HepG2 (cell line): ENCODE results near the gene AKR1C2. TPM values are rescaled to one million over a fixed set of nuclear protein-coding genes. Genes with fewer than 3 reads are reported as not detected.

Experiments
- ATAC-seq: fragments of 200-7000 bp; cut with Tn5 transposase; 3 replicates; pipeline ENCODE4 v1.9.1; 2020; ENCODE audit warnings: mild to moderate bottlenecking, moderate library complexity
- BruUV-seq: library from RNA; stranded (reverse); fragments of 400-500 nt; replicated peaks from 2 replicates; lab custom pipeline; 2021; lab: Mats Ljungman, UMichigan
- CTCF ChIA-PET: fragments of 300-600 bp; formaldehyde crosslinking; extraction: SDS; loops from one replicate; lab custom pipeline; 2021; ENCODE audit warnings: low total read pairs, inconsistent platforms, low intra/inter-chr PET ratio; lab: Yijun Ruan, JAX
- POLR2A ChIA-PET: fragments of 350-600 bp; sonication (Branson Sonifier 250); formaldehyde crosslinking; loops from one replicate; lab custom pipeline; 2020; ENCODE audit warnings: antibody characterized with exemption, inconsistent platforms; lab: Yijun Ruan, JAX
- DNase-seq: peaks from one replicate; pipeline ENCODE4 v3.0.0-alpha.2; 2015; ENCODE audit warnings: low spot score
- FAIRE-seq: peaks from 3 replicates; lab custom pipeline; 2011; peaks lifted over from hg19 to GRCh38; lab: Jason Lieb, UNC
- H2AFZ ChIP-seq: one replicate; pipeline ENCODE4 v1.6.1; 2011; ENCODE audit warnings: low read length, inconsistent platforms
- H3K27ac ChIP-seq: fragments of 300-600 bp; 3 replicates; pipeline ENCODE4 v1.8.0; 2011; ENCODE audit warnings: mixed run types, mild to moderate bottlenecking, mixed read lengths, low read length, inconsistent platforms; ENCODE audit not compliant: insufficient read depth; ENCODE audit errors: extremely low read length
- H3K27me3 ChIP-seq, 2 experiments: fragments of 200-600 bp in 1 of 2; 2 replicates in 1 of 2; 3 replicates in 1 of 2; pipeline versions ENCODE4 v1.6.0 to v1.8.0; 2011; ENCODE audit warnings: low read length in 2 of 2, mild to moderate bottlenecking in 2 of 2, moderate library complexity in 2 of 2, inconsistent platforms in 1 of 2; ENCODE audit not compliant: insufficient read depth in 2 of 2, control insufficient read depth in 1 of 2
- H3K36me3 ChIP-seq, 2 experiments: fragments of 200-600 bp in 1 of 2; replicated peaks in 1 of 2; 2 replicates in 1 of 2; 3 replicates in 1 of 2; pipeline versions ENCODE4 v1.5.1 to v1.8.0; 2011; ENCODE audit warnings: low read length in 2 of 2, inconsistent platforms in 1 of 2; ENCODE audit not compliant: insufficient read depth in 2 of 2, control insufficient read depth in 1 of 2
- H3K4me1 ChIP-seq: 2 replicates; pipeline ENCODE4 v1.5.1; 2012; ENCODE audit warnings: low read length, inconsistent platforms; ENCODE audit not compliant: insufficient read depth
- H3K4me2 ChIP-seq: 2 replicates; pipeline ENCODE4 v1.6.0; 2011; ENCODE audit warnings: low read depth, low read length, inconsistent platforms
- H3K4me3 ChIP-seq, 3 experiments: fragments of 200-600 bp in 1 of 3; sonication (generic), shearing (Covaris generic) in 1 of 3; replicated peaks in 1 of 3; 2 replicates each; pipeline ENCODE4 v1.5.1; 2011 to 2016; ENCODE audit warnings: low read length in 3 of 3, inconsistent platforms in 2 of 3, low read depth in 2 of 3, mild to moderate bottlenecking in 2 of 3, control low read depth in 1 of 3, mixed read lengths in 1 of 3; ENCODE audit not compliant: insufficient read depth in 1 of 3
- H3K79me2 ChIP-seq: one replicate; pipeline ENCODE4 v1.6.1; 2011; ENCODE audit warnings: low read length, inconsistent platforms; ENCODE audit not compliant: insufficient read depth
- H3K9ac ChIP-seq: 2 replicates; pipeline ENCODE4 v1.6.0; 2011; ENCODE audit warnings: mild to moderate bottlenecking, low read depth, low read length, inconsistent platforms; ENCODE audit not compliant: insufficient read depth
- H3K9me3 ChIP-seq: 2 replicates; pipeline ENCODE4 v1.5.1; 2012; ENCODE audit warnings: mild to moderate bottlenecking, low read length
- H4K20me1 ChIP-seq: 2 replicates; pipeline ENCODE4 v1.6.0; 2011; ENCODE audit warnings: inconsistent platforms, mild to moderate bottlenecking, low read length, moderate library complexity; ENCODE audit not compliant: insufficient read depth
- AGO1 ChIP-seq: fragments of 200-400 bp; formaldehyde crosslinking; IDR thresholded peaks from 2 replicates; pipeline ENCODE4 v1.6.1; 2017; ENCODE audit warnings: mild to moderate bottlenecking, low read depth, low read length, moderate library complexity; ENCODE audit not compliant: poor library complexity, severe bottlenecking
- MAFG ChIP-seq: sonication (generic); formaldehyde crosslinking; IDR thresholded peaks from 2 replicates; pipeline ENCODE4 v1.5.1; 2020; ENCODE audit warnings: mild to moderate bottlenecking, missing genetic modification reagents
- NR1H2 ChIP-seq: sonication (generic); formaldehyde crosslinking; IDR thresholded peaks from 2 replicates; pipeline ENCODE4 v1.8.1; 2022; ENCODE audit warnings: low read depth, missing genetic modification reagents, borderline replicate concordance
- PRPF4 ChIP-seq: fragments of 200-400 bp; formaldehyde crosslinking; IDR thresholded peaks from 2 replicates; pipeline ENCODE4 v1.6.1; 2016; ENCODE audit warnings: low read length, low read depth; ENCODE audit not compliant: poor library complexity, severe bottlenecking
- ZFP37 ChIP-seq: sonication (generic); formaldehyde crosslinking; IDR thresholded peaks from 2 replicates; pipeline ENCODE4 v1.4.0; 2020; ENCODE audit warnings: missing genetic modification reagents, borderline replicate concordance
- ZFP62 ChIP-seq: sonication (generic); formaldehyde crosslinking; IDR thresholded peaks from 2 replicates; pipeline ENCODE4 v1.4.0; 2020; ENCODE audit warnings: missing genetic modification reagents
- ZNF160 ChIP-seq: sonication (generic); formaldehyde crosslinking; IDR thresholded peaks from 2 replicates; pipeline ENCODE4 v1.8.0; 2022; ENCODE audit warnings: mild to moderate bottlenecking, inconsistent platforms, missing genetic modification reagents
- ZNF180 ChIP-seq: sonication (generic); formaldehyde crosslinking; IDR thresholded peaks from 2 replicates; pipeline ENCODE4 v1.4.0; 2020; ENCODE audit warnings: low read depth, missing genetic modification reagents, borderline replicate concordance
- ZNF788 ChIP-seq: sonication (generic); formaldehyde crosslinking; IDR thresholded peaks from 2 replicates; pipeline ENCODE4 v1.5.0; 2020; ENCODE audit warnings: mild to moderate bottlenecking, missing genetic modification reagents, borderline replicate concordance
- WGBS: methylation state at CpG from one replicate; pipeline ENCODE4 v1.1.6; 2017; ENCODE audit warnings: low lambda C conversion rate; 5-methylcytosine and 5-hydroxymethylcytosine counted together
- in situ Hi-C: cut with HindIII; loops from 2 replicates; pipeline ENCODE4 v1.10.0; 2017; ENCODE audit warnings: low pct_unique_long_range_greater_than_20kb; ENCODE audit not compliant: extremely low pct_ligation_motif_present
- intact Hi-C: fragments of 100-400 bp; cut with micrococcal nuclease; formaldehyde crosslinking; loops from one replicate; pipeline ENCODE4 v1.10.0; 2022; ENCODE audit not compliant: unreplicated experiment
- polyA plus RNA-seq, 8 experiments: library from polyadenylated mRNA; depleted of rRNA in 3 of 8; stranded (reverse) in 7 of 8; unstranded in 1 of 8; fragments of >200 nt; fragmentation: Illumina TruSeq in 4 of 8; extraction: Trizol in 4 of 8; gene quantifications; 2 replicates each; pipeline versions ENCODE4 v1.2.1 to v1.2.3, GENCODE V29; 2011 to 2016; ENCODE audit warnings: low read depth in 4 of 8, missing spikeins in 1 of 8, mixed read lengths in 1 of 8; ENCODE audit not compliant: insufficient read depth in 1 of 8
- total RNA-seq, 5 experiments: library from RNA; depleted of rRNA; stranded (reverse); fragments of >200 nt; fragmentation: Illumina TruSeq; extraction: Trizol; gene quantifications; 2 replicates each; pipeline ENCODE4 v1.2.3, GENCODE V29; 2016; ENCODE audit warnings: low read depth in 1 of 5

AKR1C2 gene
- total and polyA plus RNA-seq, 2 of the 13 experiments (the other 11 are each of a cell fraction or from before 2014, with no cell fraction given): 140 to 900 TPM

- no peak overlapping the region for H2AFZ ChIP-seq
- intact Hi-C loops: no loop called here
- no peak overlapping the region for H3K4me2 ChIP-seq
- no peak overlapping the region for H3K27ac ChIP-seq
- POLR2A ChIA-PET: no interaction called here
- TF ChIP-seq ZFP62 (CRISPR knock-in tag) (no peak), MAFG (CRISPR knock-in tag) (no peak), AGO1 (no peak), ZNF180 (no peak), PRPF4 (no peak), ZNF788 (CRISPR knock-in tag) (no peak)
- H4K20me1 ChIP-seq: no peaks in the 10 kb centered on the region
- no peaks in the 10 kb centered on the region for H3K79me2 ChIP-seq
- no peak for FAIRE-seq
- BruUV-seq: no TSS peak
- no peaks in the 10 kb centered on the region for H3K27me3 ChIP-seq
- peaks cover 9% of the 10 kb centered on the region for H3K4me1 ChIP-seq
- no peak for ATAC-seq
- H3K9ac ChIP-seq: no peak overlapping the region
- H3K36me3 ChIP-seq: no peaks in the 10 kb centered on the region
- 98% methylated on average over 10 of the region's 10 CpGs for WGBS
- no peak for DNase-seq
- in situ Hi-C loops: no loop called here
- CTCF ChIA-PET: no interaction called here
- H3K4me3 ChIP-seq: no peak overlapping the region
- H3K9me3 ChIP-seq: peaks cover 32% of the 10 kb centered on the region
These were observed 31.7 kb upstream of the AKR1C2 start for GRCh38 chr10:5035356-5035755.

- FAIRE-seq (no peak), DNase-seq (no peak), ATAC-seq (no peak)
- H3K4me3 ChIP-seq: no peak overlapping the region
- ChIA-PET CTCF (no interaction called here), POLR2A (no interaction called here)
- in situ Hi-C loops: no loop called here
- peaks cover 6% of the 10 kb centered on the region for H3K4me1 ChIP-seq
- intact Hi-C loops: no loop called here
- H3K4me2 ChIP-seq: no peak overlapping the region
- no peaks in the 10 kb centered on the region for H3K27me3 ChIP-seq
- H3K27ac ChIP-seq: no peak overlapping the region
- no peaks in the 10 kb centered on the region for H3K79me2 ChIP-seq
- peaks cover 38% of the 10 kb centered on the region for H3K9me3 ChIP-seq
- no peaks in the 10 kb centered on the region for H4K20me1 ChIP-seq
- no peaks in the 10 kb centered on the region for H3K36me3 ChIP-seq
- TF ChIP-seq ZFP37 (CRISPR knock-in tag): no peak
- TF ChIP-seq ZNF160: peak; percentile 100
- no peak for TF ChIP-seq NR1H2 (CRISPR knock-in tag)
- H2AFZ ChIP-seq: no peak overlapping the region
- no TSS peak for BruUV-seq
- no peak overlapping the region for H3K9ac ChIP-seq
These were observed 30.9 kb upstream of the AKR1C2 start for GRCh38 chr10:5034588-5034987.
